ENCODE measurements around the gene HOXA10.

Gene HOXA10

GRCh38 chr7:27173956-27174873 is at the start of gene HOXA10:
TSS of gene HOXA10 (minus strand) at chr7:27174320. CDS start at chr7:27174306, 14 bp downstream.
- no peaks in the 10 kb centered on the region for H3K4me1 ChIP-seq (ENCODE audit: control insufficient read depth, insufficient read depth, low read length)
- H3K27me3 ChIP-seq (ENCODE audit: control insufficient read depth, insufficient read depth, low read length): peaks cover 100% of the 10 kb centered on the region
- H3K27ac ChIP-seq (ENCODE audit: low read depth, low read length): no peak within 1 kb of the TSS
- no peak within 1 kb of the TSS for H3K4me3 ChIP-seq (ENCODE audit: low read depth, low read length)
- H3K9ac ChIP-seq (ENCODE audit: low read depth, low read length): no peak within 1 kb of the TSS
- no peaks in the 10 kb centered on the region for H3K9me3 ChIP-seq (ENCODE audit: control insufficient read depth, insufficient read depth, low read length)
- no peaks in the 10 kb centered on the region for H3K36me3 ChIP-seq (ENCODE audit: control insufficient read depth, insufficient read depth, low read length)

- no peaks in the 10 kb centered on the region for H3K36me3 ChIP-seq (ENCODE audit: control insufficient read depth, insufficient read depth, low read length)
- peaks cover 99% of the 10 kb centered on the region for H3K27me3 ChIP-seq (ENCODE audit: control insufficient read depth, insufficient read depth, low read length)
- no peak overlapping the region for H3K27ac ChIP-seq (ENCODE audit: low read depth, low read length)
- H3K9me3 ChIP-seq (ENCODE audit: control insufficient read depth, insufficient read depth, low read length): no peaks in the 10 kb centered on the region
- no peak overlapping the region for H3K9ac ChIP-seq (ENCODE audit: low read depth, low read length)
- H3K4me3 ChIP-seq (ENCODE audit: low read depth, low read length): no peak overlapping the region
- H3K4me1 ChIP-seq (ENCODE audit: control insufficient read depth, insufficient read depth, low read length): peaks cover 32% of the 10 kb centered on the region
These were observed 47.2 kb upstream of the HOXA10 start for GRCh38 chr7:27221201-27221797.

- Histone ChIP-seq H3K27ac (ENCODE audit: low read depth, low read length) (no peak overlapping the region), H3K9ac (ENCODE audit: low read depth, low read length) (no peak overlapping the region), H3K27me3 (ENCODE audit: control insufficient read depth, insufficient read depth, low read length) (peaks cover 99% of the 10 kb centered on the region), H3K4me3 (ENCODE audit: low read depth, low read length) (no peak overlapping the region), H3K4me1 (ENCODE audit: control insufficient read depth, insufficient read depth, low read length) (peaks cover 37% of the 10 kb centered on the region), H3K9me3 (ENCODE audit: control insufficient read depth, insufficient read depth, low read length) (no peaks in the 10 kb centered on the region), H3K36me3 (ENCODE audit: control insufficient read depth, insufficient read depth, low read length) (no peaks in the 10 kb centered on the region)
These were observed 46.4 kb upstream of the HOXA10 start for GRCh38 chr7:27220440-27220955.

DNA sequence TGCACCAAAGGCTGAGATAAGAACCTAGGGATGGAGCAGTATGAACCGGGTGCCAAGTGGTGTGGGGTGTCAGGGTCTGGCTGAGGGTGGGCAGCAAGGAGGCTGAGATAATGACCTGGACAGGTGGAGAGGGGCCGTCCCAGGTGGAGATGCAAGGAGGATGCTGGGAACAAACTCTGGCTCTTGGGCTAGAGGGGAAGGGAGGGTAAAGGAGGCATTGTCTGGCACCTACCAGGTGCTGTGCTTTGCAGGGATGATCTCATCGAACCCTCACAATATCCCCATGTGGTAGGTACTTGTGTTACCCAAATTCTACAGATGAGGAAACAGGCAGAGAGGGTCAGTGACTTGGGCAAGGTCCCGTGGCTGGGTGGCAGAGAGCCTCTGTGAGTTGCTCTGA is 45.7 kb upstream of the HOXA10 start:
- Histone ChIP-seq H3K4me1 (ENCODE audit: control insufficient read depth, insufficient read depth, low read length) (peaks cover 37% of the 10 kb centered on the region), H3K27me3 (ENCODE audit: control insufficient read depth, insufficient read depth, low read length) (peaks cover 99% of the 10 kb centered on the region), H3K27ac (ENCODE audit: low read depth, low read length) (no peak overlapping the region), H3K36me3 (ENCODE audit: control insufficient read depth, insufficient read depth, low read length) (no peaks in the 10 kb centered on the region), H3K9ac (ENCODE audit: low read depth, low read length) (no peak overlapping the region), H3K9me3 (ENCODE audit: control insufficient read depth, insufficient read depth, low read length) (no peaks in the 10 kb centered on the region), H3K4me3 (ENCODE audit: low read depth, low read length) (no peak overlapping the region)

DNA sequence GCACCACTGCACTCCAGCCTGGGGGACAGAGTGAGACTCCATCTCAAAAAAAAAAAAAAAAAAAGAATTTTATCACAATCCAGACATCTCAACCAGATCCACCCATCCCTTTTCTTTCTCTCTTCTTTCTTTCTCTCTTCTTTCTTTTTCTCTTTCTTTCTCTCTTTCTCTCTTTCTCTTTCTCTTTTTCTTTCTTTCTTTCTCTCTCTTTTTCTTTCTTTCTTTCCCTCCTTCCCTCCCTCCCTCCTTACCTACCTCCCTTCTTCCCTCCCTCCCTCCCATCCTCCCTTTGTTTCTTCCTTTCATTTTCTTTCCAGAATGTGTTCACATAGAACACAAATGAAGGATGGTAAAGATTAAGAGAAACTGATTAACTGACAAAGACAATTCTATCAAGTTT is 43.8 kb upstream of the HOXA10 start:
- Histone ChIP-seq H3K4me1 (ENCODE audit: control insufficient read depth, insufficient read depth, low read length) (peaks cover 37% of the 10 kb centered on the region), H3K4me3 (ENCODE audit: low read depth, low read length) (no peak overlapping the region), H3K9me3 (ENCODE audit: control insufficient read depth, insufficient read depth, low read length) (no peaks in the 10 kb centered on the region), H3K27ac (ENCODE audit: low read depth, low read length) (no peak overlapping the region), H3K9ac (ENCODE audit: low read depth, low read length) (no peak overlapping the region), H3K27me3 (ENCODE audit: control insufficient read depth, insufficient read depth, low read length) (peaks cover 99% of the 10 kb centered on the region), H3K36me3 (ENCODE audit: control insufficient read depth, insufficient read depth, low read length) (no peaks in the 10 kb centered on the region)

- H3K27me3 ChIP-seq (ENCODE audit: control insufficient read depth, insufficient read depth, low read length): peaks cover 99% of the 10 kb centered on the region
- H3K4me1 ChIP-seq (ENCODE audit: control insufficient read depth, insufficient read depth, low read length): peaks cover 34% of the 10 kb centered on the region
- no peaks in the 10 kb centered on the region for H3K36me3 ChIP-seq (ENCODE audit: control insufficient read depth, insufficient read depth, low read length)
- H3K9ac ChIP-seq (ENCODE audit: low read depth, low read length): no peak overlapping the region
- H3K27ac ChIP-seq (ENCODE audit: low read depth, low read length): no peak overlapping the region
- no peaks in the 10 kb centered on the region for H3K9me3 ChIP-seq (ENCODE audit: control insufficient read depth, insufficient read depth, low read length)
- H3K4me3 ChIP-seq (ENCODE audit: low read depth, low read length): no peak overlapping the region
These were observed 41.2 kb upstream of the HOXA10 start for GRCh38 chr7:27215356-27215755.

- peaks cover 99% of the 10 kb centered on the region for H3K27me3 ChIP-seq (ENCODE audit: control insufficient read depth, insufficient read depth, low read length)
- H3K9ac ChIP-seq (ENCODE audit: low read depth, low read length): no peak overlapping the region
- no peak overlapping the region for H3K27ac ChIP-seq (ENCODE audit: low read depth, low read length)
- peaks cover 34% of the 10 kb centered on the region for H3K4me1 ChIP-seq (ENCODE audit: control insufficient read depth, insufficient read depth, low read length)
- no peaks in the 10 kb centered on the region for H3K36me3 ChIP-seq (ENCODE audit: control insufficient read depth, insufficient read depth, low read length)
- no peaks in the 10 kb centered on the region for H3K9me3 ChIP-seq (ENCODE audit: control insufficient read depth, insufficient read depth, low read length)
- no peak overlapping the region for H3K4me3 ChIP-seq (ENCODE audit: low read depth, low read length)
These were observed 40.3 kb upstream of the HOXA10 start for GRCh38 chr7:27214239-27214950.

- H3K27ac ChIP-seq (ENCODE audit: low read depth, low read length): no peak overlapping the region
- H3K9ac ChIP-seq (ENCODE audit: low read depth, low read length): no peak overlapping the region
- no peaks in the 10 kb centered on the region for H3K9me3 ChIP-seq (ENCODE audit: control insufficient read depth, insufficient read depth, low read length)
- H3K27me3 ChIP-seq (ENCODE audit: control insufficient read depth, insufficient read depth, low read length): peaks cover 99% of the 10 kb centered on the region
- no peaks in the 10 kb centered on the region for H3K36me3 ChIP-seq (ENCODE audit: control insufficient read depth, insufficient read depth, low read length)
- H3K4me3 ChIP-seq (ENCODE audit: low read depth, low read length): no peak overlapping the region; the same call in 1 of the 2 replicates
- peaks cover 34% of the 10 kb centered on the region for H3K4me1 ChIP-seq (ENCODE audit: control insufficient read depth, insufficient read depth, low read length)
These were observed 39.5 kb upstream of the HOXA10 start for GRCh38 chr7:27213433-27214238.

- Histone ChIP-seq H3K4me1 (ENCODE audit: control insufficient read depth, insufficient read depth, low read length) (peaks cover 34% of the 10 kb centered on the region), H3K36me3 (ENCODE audit: control insufficient read depth, insufficient read depth, low read length) (no peaks in the 10 kb centered on the region), H3K9ac (ENCODE audit: low read depth, low read length) (no peak overlapping the region), H3K27me3 (ENCODE audit: control insufficient read depth, insufficient read depth, low read length) (peaks cover 100% of the 10 kb centered on the region), H3K9me3 (ENCODE audit: control insufficient read depth, insufficient read depth, low read length) (no peaks in the 10 kb centered on the region), H3K4me3 (ENCODE audit: low read depth, low read length) (no peak overlapping the region), H3K27ac (ENCODE audit: low read depth, low read length) (no peak overlapping the region)
These were observed 38.6 kb upstream of the HOXA10 start for GRCh38 chr7:27212497-27213432.

All from HUES48 (cell line).